K562 (cell line): ENCODE results near the gene ZNF782. TPM values are rescaled to one million over a fixed set of nuclear protein-coding genes. Genes with fewer than 3 reads are reported as not detected.

Source experiments
- ATF1 ChIP-seq, 2 experiments: fragments of 450-650 bp in 1 of 2; IDR thresholded peaks; 2 replicates each; pipeline ENCODE4 v1.6.1; 2016; ENCODE audit warnings: missing compliant biosample characterization in 1 of 2, missing genetic modification characterization in 1 of 2
- BCOR ChIP-seq: fragments of 450-650 bp; IDR thresholded peaks from 2 replicates; pipeline ENCODE4 v1.6.1; 2016
- CBFA2T2 ChIP-seq: fragments of 450-650 bp; conservative IDR thresholded peaks from 2 replicates; pipeline ENCODE4 v1.6.1; 2017; ENCODE audit warnings: mild to moderate bottlenecking
- CBX3 ChIP-seq, 2 experiments: IDR thresholded peaks; 1 replicate in 1 of 2; 2 replicates in 1 of 2; pipeline ENCODE4 v1.6.1; 2012; ENCODE audit warnings: inconsistent platforms in 2 of 2, low read length in 2 of 2, borderline replicate concordance in 1 of 2, control low read depth in 1 of 2
- DNMT1 ChIP-seq: fragments of 450-650 bp; IDR thresholded peaks from 2 replicates; pipeline ENCODE4 v1.6.1; 2016; ENCODE audit warnings: antibody characterized with exemption, mild to moderate bottlenecking
- ELF4 ChIP-seq: fragments of 450-650 bp; formaldehyde crosslinking; IDR thresholded peaks from 2 replicates; pipeline ENCODE4 v1.4.0; 2022; ENCODE audit warnings: missing genetic modification characterization
- HNRNPK ChIP-seq: fragments of 200-400 bp; formaldehyde crosslinking; IDR thresholded peaks from one replicate; pipeline ENCODE4 v1.6.1; 2018; ENCODE audit warnings: mild to moderate bottlenecking, low read depth, low read length; ENCODE audit not compliant: poor library complexity, severe bottlenecking
- ILK ChIP-seq: fragments of 450-650 bp; IDR thresholded peaks from 2 replicates; pipeline ENCODE4 v1.6.1; 2016; ENCODE audit warnings: missing genetic modification characterization, low read depth, mild to moderate bottlenecking, missing compliant biosample characterization, moderate library complexity, borderline replicate concordance
- KAT8 ChIP-seq: fragments of 450-650 bp; IDR thresholded peaks from 2 replicates; pipeline ENCODE4 v1.6.1; 2016; ENCODE audit warnings: low read depth, mild to moderate bottlenecking
- KHSRP ChIP-seq: fragments of 450-650 bp; IDR thresholded peaks from 2 replicates; pipeline ENCODE4 v1.6.1; 2017
- MCM7 ChIP-seq, 2 experiments: fragments of 450-650 bp; IDR thresholded peaks; 2 replicates each; pipeline ENCODE4 v1.6.1; 2016 to 2018
- NUFIP1 ChIP-seq: fragments of 450-650 bp; IDR thresholded peaks from 2 replicates; pipeline ENCODE4 v1.6.1; 2018; ENCODE audit not compliant: partially characterized antibody
- RB1 ChIP-seq: fragments of 450-650 bp; IDR thresholded peaks from 2 replicates; pipeline ENCODE4 v1.6.1; 2017; ENCODE audit warnings: low read depth, mild to moderate bottlenecking
- RBM22 ChIP-seq: fragments of 200-400 bp; formaldehyde crosslinking; IDR thresholded peaks from 2 replicates; pipeline ENCODE4 v1.6.1; 2018; ENCODE audit warnings: low read length, low read depth; ENCODE audit not compliant: poor library complexity, severe bottlenecking
- U2AF2 ChIP-seq: fragments of 200-400 bp; formaldehyde crosslinking; optimal IDR thresholded peaks from 2 replicates; pipeline ENCODE3; 2017; ENCODE audit warnings: low read depth, mild to moderate bottlenecking, low read length
- ZFP1 ChIP-seq: fragments of 450-650 bp; formaldehyde crosslinking; IDR thresholded peaks from 2 replicates; pipeline ENCODE4 v1.4.0; 2020; ENCODE audit warnings: mild to moderate bottlenecking, mixed read lengths
- ZKSCAN3 ChIP-seq: fragments of 250-450 bp; sonication (Bioruptor Pico); IDR thresholded peaks from 2 replicates; pipeline ENCODE4 v1.4.0; 2020
- ZNF253 ChIP-seq: fragments of 250-450 bp; sonication (Bioruptor Pico); conservative IDR thresholded peaks from 2 replicates; pipeline ENCODE4 v1.6.1; 2021; ENCODE audit warnings: mild to moderate bottlenecking
- ZNF561 ChIP-seq: fragments of 450-650 bp; formaldehyde crosslinking; conservative IDR thresholded peaks from 2 replicates; pipeline ENCODE4 v1.4.0; 2020; ENCODE audit warnings: mild to moderate bottlenecking, moderate library complexity
- ZNF57 ChIP-seq: fragments of 450-650 bp; formaldehyde crosslinking; IDR thresholded peaks from 2 replicates; pipeline ENCODE4 v1.4.0; 2020; ENCODE audit warnings: mild to moderate bottlenecking, moderate library complexity
- ZNF583 ChIP-seq: fragments of 250-450 bp; sonication (Bioruptor Pico); IDR thresholded peaks from 2 replicates; pipeline ENCODE4 v1.4.0; 2020
- ZNF695 ChIP-seq: fragments of 450-650 bp; formaldehyde crosslinking; IDR thresholded peaks from 2 replicates; pipeline ENCODE4 v1.4.0; 2020; ENCODE audit warnings: mild to moderate bottlenecking, moderate library complexity
- ZNF76 ChIP-seq: fragments of 250-450 bp; sonication (Bioruptor Pico); IDR thresholded peaks from 2 replicates; pipeline ENCODE4 v1.4.0; 2020; ENCODE audit warnings: mild to moderate bottlenecking, moderate library complexity, borderline replicate concordance
- ZNF764 ChIP-seq: fragments of 250-450 bp; sonication (Bioruptor Pico); IDR thresholded peaks from 2 replicates; pipeline ENCODE4 v1.4.0; 2020; ENCODE audit warnings: low read depth, mild to moderate bottlenecking, moderate library complexity
- polyA plus RNA-seq, 8 experiments: library from polyadenylated mRNA; depleted of rRNA in 4 of 8; stranded (reverse) in 5 of 8; unstranded in 3 of 8; fragments of >200 nt; fragmentation: Nextera tagmentation in 2 of 8; fragmentation: Illumina TruSeq in 1 of 8; extraction: Ambion mirVana in 2 of 8; extraction: Trizol in 1 of 8; gene quantifications; 2 replicates each; pipeline versions ENCODE4 v1.2.1 to v1.2.3, GENCODE V29; 2011 to 2014; ENCODE audit warnings: inconsistent platforms in 1 of 8, missing spikeins in 1 of 8
- total RNA-seq, 7 experiments: library from RNA; depleted of rRNA in 6 of 7; stranded (reverse); fragments of >200 nt in 6 of 7; fragmentation: Illumina TruSeq in 2 of 7; extraction: Trizol in 2 of 7; gene quantifications; 2 replicates each; pipeline versions ENCODE4 v1.2.1 to v1.2.3, GENCODE V29; 2011 to 2021; ENCODE audit warnings: low replicate concordance in 1 of 7
- TF ChIP-seq, protein P1 (sequence below): sonication (generic); formaldehyde crosslinking; IDR thresholded peaks from 2 replicates; pipeline ENCODE4 v1.5.0; 2020; ENCODE audit warnings: missing genetic modification reagents
- TF ChIP-seq, protein P2 (sequence below): fragments of 450-650 bp; IDR thresholded peaks from 2 replicates; pipeline ENCODE4 v1.6.1; 2017; ENCODE audit warnings: antibody characterized with exemption, mild to moderate bottlenecking
- TF ChIP-seq, protein P3 (sequence below): fragments of 250-450 bp; sonication (Bioruptor Pico); IDR thresholded peaks from 2 replicates; pipeline ENCODE4 v1.4.0; 2020

Gene ZNF782
- total and polyA plus RNA-seq, 9 of the 15 experiments (the other 6 are each of a cell fraction or from before 2014, with no cell fraction given) = 0.38 to 8.8 (median 4.5) TPM

DNA sequence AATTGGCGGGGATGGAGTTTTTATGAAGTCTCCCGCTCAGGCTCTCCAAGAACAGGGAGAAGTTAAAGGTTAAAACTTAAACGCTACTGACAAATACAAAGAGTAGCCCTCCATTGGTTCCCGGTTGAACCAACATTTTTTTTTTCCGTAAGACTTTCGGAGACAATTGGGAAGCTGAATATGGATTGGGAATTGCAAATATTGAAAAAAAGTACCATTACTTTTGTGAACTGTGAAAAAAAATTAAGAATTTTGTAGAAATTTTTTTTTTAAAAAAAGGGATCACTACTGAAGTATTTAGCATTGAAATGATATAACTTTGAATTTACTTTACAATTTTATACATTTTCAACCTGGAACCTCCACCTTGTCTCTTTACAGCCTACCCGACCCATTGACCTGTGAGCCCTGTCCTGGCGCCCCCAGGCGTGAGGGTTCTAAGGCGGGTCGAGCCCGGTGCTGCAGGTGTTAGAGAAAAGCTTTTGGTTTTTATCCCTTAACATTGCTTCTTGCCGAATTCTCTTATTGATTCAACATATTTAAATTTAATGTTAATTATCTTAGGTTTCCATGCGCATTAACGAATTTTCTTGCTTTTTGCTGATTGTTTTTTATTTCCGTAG, 448 bp upstream of the ZNF782 start (continued):
- no peak for TF ChIP-seq ZNF764 (CRISPR knock-in tag)
- TF ChIP-seq ZKSCAN3 (CRISPR knock-in tag) = no peak
- no peak for TF ChIP-seq ELF4 (CRISPR knock-in tag)
- TF ChIP-seq DNMT1 = no peak
- TF ChIP-seq ATF1 (CRISPR knock-in tag; IDR thresholded peaks at IDR 0.05) = no peak
- TF ChIP-seq ATF1 (tag; IDR thresholded peaks at IDR 0.05) = peak; percentile 47
- TF ChIP-seq MCM7 (IDR thresholded peaks at IDR 0.05) = no peak
- no peak for TF ChIP-seq HNRNPK
- TF ChIP-seq U2AF2 = no peak
- TF ChIP-seq KAT8 = no peak
- no peak for TF ChIP-seq ZNF695 (CRISPR knock-in tag)
- no peak for TF ChIP-seq KHSRP
- no peak for TF ChIP-seq RBM22
- TF ChIP-seq ZNF76 = no peak
- TF ChIP-seq RB1 = no peak
- TF ChIP-seq ZNF583 (CRISPR knock-in tag) = no peak
- TF ChIP-seq ILK (tag) = no peak
- TF ChIP-seq ZNF253 = no peak
- TF ChIP-seq CBX3 (IDR thresholded peaks at IDR 0.05; ENCODE audit: borderline replicate concordance in 1 of 2, low read length in 2 of 2) = no peak
- TF ChIP-seq CBFA2T2 = no peak
- no peak for TF ChIP-seq ZNF561
- TF ChIP-seq, protein P1, sequence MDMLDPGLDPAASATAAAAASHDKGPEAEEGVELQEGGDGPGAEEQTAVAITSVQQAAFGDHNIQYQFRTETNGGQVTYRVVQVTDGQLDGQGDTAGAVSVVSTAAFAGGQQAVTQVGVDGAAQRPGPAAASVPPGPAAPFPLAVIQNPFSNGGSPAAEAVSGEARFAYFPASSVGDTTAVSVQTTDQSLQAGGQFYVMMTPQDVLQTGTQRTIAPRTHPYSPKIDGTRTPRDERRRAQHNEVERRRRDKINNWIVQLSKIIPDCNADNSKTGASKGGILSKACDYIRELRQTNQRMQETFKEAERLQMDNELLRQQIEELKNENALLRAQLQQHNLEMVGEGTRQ (CRISPR knock-in tag) = no peak
- TF ChIP-seq NUFIP1 = no peak
- no peak for TF ChIP-seq ZFP1 (CRISPR knock-in tag)
- TF ChIP-seq, protein P2, sequence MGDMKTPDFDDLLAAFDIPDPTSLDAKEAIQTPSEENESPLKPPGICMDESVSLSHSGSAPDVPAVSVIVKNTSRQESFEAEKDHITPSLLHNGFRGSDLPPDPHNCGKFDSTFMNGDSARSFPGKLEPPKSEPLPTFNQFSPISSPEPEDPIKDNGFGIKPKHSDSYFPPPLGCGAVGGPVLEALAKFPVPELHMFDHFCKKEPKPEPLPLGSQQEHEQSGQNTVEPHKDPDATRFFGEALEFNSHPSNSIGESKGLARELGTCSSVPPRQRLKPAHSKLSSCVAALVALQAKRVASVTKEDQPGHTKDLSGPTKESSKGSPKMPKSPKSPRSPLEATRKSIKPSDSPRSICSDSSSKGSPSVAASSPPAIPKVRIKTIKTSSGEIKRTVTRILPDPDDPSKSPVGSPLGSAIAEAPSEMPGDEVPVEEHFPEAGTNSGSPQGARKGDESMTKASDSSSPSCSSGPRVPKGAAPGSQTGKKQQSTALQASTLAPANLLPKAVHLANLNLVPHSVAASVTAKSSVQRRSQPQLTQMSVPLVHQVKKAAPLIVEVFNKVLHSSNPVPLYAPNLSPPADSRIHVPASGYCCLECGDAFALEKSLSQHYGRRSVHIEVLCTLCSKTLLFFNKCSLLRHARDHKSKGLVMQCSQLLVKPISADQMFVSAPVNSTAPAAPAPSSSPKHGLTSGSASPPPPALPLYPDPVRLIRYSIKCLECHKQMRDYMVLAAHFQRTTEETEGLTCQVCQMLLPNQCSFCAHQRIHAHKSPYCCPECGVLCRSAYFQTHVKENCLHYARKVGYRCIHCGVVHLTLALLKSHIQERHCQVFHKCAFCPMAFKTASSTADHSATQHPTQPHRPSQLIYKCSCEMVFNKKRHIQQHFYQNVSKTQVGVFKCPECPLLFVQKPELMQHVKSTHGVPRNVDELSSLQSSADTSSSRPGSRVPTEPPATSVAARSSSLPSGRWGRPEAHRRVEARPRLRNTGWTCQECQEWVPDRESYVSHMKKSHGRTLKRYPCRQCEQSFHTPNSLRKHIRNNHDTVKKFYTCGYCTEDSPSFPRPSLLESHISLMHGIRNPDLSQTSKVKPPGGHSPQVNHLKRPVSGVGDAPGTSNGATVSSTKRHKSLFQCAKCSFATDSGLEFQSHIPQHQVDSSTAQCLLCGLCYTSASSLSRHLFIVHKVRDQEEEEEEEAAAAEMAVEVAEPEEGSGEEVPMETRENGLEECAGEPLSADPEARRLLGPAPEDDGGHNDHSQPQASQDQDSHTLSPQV = peak; percentile 59; the same call in 1 of the 2 replicates
- TF ChIP-seq BCOR = no peak
- TF ChIP-seq ZNF57 (CRISPR knock-in tag) = no peak
- TF ChIP-seq, protein P3, sequence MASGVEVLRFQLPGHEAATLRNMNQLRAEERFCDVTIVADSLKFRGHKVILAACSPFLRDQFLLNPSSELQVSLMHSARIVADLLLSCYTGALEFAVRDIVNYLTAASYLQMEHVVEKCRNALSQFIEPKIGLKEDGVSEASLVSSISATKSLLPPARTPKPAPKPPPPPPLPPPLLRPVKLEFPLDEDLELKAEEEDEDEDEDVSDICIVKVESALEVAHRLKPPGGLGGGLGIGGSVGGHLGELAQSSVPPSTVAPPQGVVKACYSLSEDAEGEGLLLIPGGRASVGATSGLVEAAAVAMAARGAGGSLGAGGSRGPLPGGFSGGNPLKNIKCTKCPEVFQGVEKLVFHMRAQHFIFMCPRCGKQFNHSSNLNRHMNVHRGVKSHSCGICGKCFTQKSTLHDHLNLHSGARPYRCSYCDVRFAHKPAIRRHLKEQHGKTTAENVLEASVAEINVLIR (CRISPR knock-in tag) = no peak
